Ramos (cell line): Measurements from ENCODE around the gene TECPR1.

ENCODE experiments used
- in situ Hi-C: fragments of 300-500 bp; cut with MboI; formaldehyde crosslinking; loops from one replicate; pipeline ENCODE4 v1.14.3; 2022; ENCODE audit warnings: low sequenced_read_pairs; ENCODE audit not compliant: unreplicated experiment

TECPR1 gene

GRCh38 chr7:98196706-98197605 is 55.1 kb downstream of the TECPR1 start:
- in situ Hi-C loops: no loop called here

DNA sequence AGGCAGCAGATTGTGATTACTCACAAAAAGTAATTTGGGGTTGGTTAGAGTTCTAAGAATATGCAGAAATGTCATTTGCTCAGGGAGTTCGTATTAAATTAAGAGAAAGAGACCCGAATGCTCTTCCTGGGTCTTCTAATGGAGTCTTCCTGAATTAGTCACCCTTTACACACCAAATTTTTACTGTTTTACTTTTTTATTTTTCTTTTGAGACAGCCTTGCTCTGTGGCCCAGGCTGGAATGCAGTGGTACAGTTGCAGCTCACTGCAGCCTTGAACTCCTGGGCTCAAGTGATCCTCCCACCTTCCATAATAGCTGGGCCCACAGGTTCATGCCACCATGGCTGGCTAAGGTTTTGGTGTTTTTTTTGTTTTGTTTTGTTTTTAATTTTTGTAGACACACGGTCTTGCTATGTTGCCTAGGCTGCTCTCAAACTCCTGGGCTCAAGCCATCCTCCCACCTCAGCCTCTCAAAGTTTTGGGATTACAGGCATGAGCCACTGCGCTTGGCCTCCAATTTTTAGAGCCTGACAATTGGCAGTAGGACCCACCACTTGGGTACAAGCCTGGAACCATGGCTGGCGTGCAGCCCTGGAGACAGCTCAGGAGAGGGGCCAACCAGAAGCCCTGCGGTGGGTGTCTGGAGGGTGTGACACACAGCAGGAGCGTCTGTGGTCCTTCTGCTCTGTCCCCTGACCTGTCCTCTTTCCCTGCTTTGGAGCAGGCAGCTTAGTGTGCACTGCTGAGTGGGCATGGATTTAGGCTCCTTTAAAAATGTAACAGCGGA is 57.2 kb downstream of the TECPR1 start:
- in situ Hi-C loops: no loop called here

DNA sequence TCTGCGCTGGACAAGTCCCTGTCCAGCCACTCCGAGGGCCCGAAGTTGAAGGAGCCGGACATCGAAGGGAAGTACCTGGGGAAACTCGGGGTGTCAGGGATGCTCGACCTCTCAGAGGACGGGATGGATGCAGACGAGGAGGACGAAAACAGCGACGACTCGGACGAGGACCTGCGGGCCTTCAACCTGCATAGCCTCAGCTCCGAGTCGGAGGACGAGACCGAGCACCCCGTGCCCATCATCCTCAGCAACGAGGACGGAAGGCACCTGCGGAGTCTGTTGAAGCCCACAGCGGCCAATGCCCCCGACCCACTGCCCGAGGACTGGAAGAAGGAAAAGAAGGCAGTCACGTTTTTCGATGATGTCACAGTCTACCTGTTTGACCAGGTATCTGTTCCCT is 57.8 kb downstream of the TECPR1 start:
- in situ Hi-C loops: no loop called here

- in situ Hi-C loops: no loop called here
Observed at GRCh38 chr7:98193474-98194180, 58.4 kb downstream of the TECPR1 start.

DNA sequence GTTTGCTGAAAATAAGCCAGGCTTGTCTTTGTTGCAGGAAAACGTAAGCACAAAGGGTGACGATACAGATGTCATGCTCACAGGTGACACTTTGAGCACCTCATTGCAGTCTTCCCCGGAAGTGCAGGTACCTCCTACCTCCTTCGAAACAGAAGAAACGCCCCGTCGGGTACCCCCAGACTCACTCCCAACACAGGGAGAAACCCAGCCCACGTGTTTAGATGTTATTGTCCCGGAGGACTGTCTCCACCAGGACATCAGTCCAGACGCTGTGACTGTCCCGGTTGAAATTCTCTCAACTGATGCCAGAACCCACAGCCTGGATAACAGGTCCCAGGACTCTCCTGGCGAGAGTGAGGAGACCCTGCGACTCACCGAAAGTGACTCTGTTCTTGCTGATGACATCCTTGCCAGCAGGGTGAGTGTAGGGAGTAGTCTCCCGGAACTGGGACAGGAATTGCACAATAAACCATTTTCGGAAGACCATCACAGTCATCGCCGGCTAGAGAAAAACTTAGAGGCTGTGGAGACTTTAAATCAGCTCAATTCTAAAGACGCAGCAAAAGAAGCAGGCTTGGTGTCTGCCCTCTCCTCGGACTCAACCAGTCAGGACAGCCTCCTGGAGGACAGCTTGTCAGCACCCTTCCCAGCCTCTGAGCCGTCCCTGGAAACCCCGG is 59.1 kb downstream of the TECPR1 start:
- in situ Hi-C loops: no loop called here

DNA sequence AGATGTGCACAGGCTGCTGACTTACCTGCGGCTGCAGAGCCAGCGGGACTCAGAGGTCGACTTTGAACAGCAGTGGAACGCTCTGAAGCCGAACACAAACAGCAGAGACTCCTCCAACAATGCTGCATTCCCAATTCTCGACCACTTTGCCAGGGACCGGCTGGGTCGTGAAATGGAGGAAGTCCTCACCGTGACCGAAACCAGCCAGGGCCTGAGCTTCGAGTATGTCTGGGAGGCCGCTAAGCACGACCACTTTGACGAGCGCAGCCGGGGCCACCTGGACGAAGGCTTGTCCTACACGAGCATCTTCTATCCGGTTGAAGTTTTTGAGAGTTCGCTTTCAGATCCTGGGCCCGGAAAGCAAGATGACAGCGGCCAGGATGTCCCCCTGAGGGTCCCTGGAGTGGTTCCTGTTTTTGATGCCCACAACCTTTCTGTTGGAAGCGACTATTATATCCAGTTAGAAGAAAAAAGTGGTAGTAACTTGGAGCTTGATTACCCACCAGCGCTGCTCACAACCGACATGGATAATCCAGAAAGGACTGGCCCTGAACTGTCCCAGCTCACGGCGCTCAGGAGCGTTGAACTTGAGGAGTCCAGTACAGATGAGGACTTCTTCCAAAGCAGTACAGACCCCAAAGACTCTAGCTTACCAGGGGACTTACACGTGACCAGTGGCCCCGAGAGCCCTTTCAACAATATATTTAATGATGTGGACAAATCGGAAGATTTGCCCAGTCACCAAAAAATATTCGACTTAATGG is 60.2 kb downstream of the TECPR1 start:
- in situ Hi-C loops: no loop called here

DNA sequence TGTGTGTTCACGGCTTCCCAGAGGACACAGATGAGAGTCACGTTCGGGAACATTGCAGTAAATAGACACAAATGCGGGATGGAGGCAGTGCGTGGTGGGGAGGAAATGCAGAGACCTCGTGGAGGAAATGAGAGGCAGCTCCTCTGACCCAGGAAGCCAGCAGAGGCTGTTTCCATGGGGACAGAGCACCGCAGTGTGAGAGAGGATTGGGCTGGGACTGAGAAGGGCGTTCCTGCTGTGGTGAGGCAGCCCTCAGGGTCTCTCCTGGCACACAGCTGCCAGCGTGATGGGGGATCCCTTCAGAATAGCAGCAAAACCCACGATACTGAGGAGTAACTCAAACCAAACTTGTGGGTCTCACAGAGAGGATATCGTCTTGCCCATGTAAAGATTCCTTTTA is 62.5 kb downstream of the TECPR1 start:
- in situ Hi-C loops: no loop called here

DNA sequence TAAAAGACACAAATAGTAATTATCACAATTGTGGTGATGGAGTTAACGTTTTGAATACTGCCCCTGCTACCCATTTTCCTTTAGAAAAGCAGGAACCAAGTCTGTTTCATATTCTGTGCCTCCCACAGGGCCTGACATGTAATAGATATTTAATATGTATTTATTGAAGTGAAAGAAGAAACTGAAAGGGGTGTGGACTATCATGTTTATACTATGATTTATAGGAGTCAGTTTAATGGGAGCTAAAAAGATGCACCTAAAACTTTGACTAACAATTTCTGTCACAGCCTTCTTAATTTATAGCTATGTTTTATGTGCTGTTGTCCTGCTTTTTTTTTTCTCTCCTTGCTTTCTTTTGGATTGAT is 64.9 kb downstream of the TECPR1 start:
- in situ Hi-C loops: no loop called here

DNA sequence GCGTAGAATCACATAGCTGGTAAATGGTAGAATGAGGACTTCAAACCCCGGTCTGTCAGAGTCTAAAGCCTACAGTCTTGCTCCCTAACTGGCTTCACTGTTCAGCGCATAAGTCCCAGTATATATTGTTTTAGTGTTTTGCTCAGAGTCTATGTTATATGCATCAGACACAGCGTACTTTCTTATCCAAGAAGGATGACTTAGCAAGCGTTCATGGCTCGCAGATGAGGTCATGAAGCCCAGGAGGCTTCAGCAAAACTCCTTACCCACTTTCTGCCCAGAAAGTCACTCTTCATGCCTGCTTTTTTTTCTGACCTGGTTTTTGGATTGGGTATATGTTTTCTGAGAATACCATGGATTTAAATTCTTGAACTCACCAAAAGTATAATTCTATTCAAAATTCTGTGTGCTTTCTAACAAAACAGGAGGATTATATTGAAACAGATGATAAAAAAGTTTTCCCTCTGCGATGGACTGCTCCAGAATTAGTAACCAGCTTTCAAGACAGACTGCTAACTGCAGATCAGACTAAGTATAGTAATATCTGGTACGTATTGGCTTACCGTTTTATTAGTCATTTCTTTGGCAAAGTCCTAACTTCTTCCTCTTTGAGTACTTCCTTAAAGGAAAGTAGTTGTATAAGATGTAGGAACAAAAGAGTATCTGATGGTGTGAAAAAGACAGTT is 65.4 kb downstream of the TECPR1 start:
- in situ Hi-C loops: no loop called here

- in situ Hi-C loops: no loop called here
Observed at GRCh38 chr7:98185101-98185500, 66.9 kb downstream of the TECPR1 start.

DNA sequence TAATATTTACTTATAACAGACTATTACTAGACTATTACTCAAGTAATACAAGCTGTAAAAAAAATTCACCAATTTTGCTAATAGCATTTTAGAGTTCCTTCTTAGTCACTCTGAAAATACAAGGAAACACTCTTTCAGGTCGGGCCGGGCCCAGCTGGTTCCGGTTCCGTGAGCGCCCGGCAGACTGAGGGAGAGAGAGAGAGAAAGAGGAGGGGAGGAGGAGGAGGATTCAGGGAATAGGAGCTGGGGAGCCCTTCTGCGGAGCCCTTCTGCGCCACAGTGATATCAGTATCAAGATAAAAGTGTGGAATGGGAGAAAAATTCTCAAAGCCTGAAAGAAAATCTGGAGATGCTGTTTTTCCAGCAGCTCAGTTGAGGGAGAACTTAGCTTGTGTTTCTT is 71.3 kb downstream of the TECPR1 start:
- in situ Hi-C loops: no loop called here

GRCh38 chr7:98178762-98179490 is 73.1 kb downstream of the TECPR1 start:
- in situ Hi-C loops: no loop called here

DNA sequence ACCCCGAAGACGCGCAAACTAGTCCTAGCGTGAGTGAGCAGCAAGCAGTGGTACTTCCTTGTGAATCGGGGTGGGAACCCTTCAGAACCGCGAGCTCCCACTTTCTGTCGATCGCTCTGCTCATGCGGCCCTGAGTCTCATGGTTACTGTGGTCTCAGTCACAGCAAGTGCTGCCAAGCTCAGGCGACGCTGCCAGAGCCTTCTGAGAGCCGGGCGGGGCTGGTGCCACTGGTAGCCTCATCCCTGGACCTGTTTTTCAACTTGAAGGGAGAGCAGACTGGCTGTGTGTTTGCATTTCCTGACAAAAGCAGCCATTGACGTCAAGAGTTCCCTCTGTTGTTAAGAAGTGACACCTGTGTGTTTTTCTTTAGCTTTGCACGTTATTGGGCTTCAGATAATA is 73.7 kb downstream of the TECPR1 start:
- in situ Hi-C loops: no loop called here

DNA sequence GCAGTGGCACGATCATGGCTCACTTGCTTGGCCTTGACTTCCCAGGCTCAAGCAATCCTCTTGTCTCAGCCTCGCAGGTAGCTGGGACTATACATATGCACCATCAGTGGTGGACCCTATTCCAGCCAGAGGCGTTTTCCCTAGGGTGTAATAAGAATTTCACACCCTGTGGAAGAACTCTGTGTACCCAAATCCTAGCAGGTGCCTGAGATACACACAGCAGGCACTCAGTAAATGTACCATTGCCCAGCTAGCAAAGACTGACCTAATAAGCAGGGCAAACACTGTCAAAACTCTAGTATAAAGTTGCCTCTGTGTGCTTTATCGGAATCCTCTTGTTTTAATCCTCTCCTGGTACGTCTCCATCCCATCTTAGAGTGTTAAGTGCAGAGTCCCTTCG is 74.5 kb downstream of the TECPR1 start:
- in situ Hi-C loops: no loop called here

- in situ Hi-C loops: no loop called here
Observed at GRCh38 chr7:98175260-98175940, 76.6 kb downstream of the TECPR1 start.

- in situ Hi-C loops: no loop called here
Observed at GRCh38 chr7:98174334-98175259, 77.4 kb downstream of the TECPR1 start.

GRCh38 chr7:98171449-98171848 is 80.6 kb downstream of the TECPR1 start:
- in situ Hi-C loops: no loop called here
